Fibroblast of lung (primary cell): ENCODE results near the gene GNAL. TPM values are rescaled to one million over a fixed set of nuclear protein-coding genes. Genes with fewer than 3 reads are reported as not detected.

Experiments
- DNase-seq, 2 donors: peaks; one replicate each; pipeline versions ENCODE4 v3.0.0 to v3.0.0-alpha.2; 2010; ENCODE audit warnings: low read depth in 2 of 2
- H2AFZ ChIP-seq: 2 replicates; pipeline ENCODE4 v1.5.1; 2012; ENCODE audit warnings: low read length, control low read depth, inconsistent platforms
- H3K27ac ChIP-seq: 2 replicates; pipeline ENCODE4 v1.5.1; 2011; ENCODE audit warnings: low read length, control low read depth; ENCODE audit not compliant: insufficient read depth
- H3K27me3 ChIP-seq: 2 replicates; pipeline ENCODE4 v1.5.1; 2011; ENCODE audit warnings: mild to moderate bottlenecking, low read length; ENCODE audit not compliant: control insufficient read depth, insufficient read depth
- H3K36me3 ChIP-seq: 2 replicates; pipeline ENCODE4 v1.5.1; 2011; ENCODE audit warnings: low read length; ENCODE audit not compliant: control insufficient read depth, insufficient read depth
- H3K4me1 ChIP-seq: 2 replicates; pipeline ENCODE4 v1.5.1; 2011; ENCODE audit warnings: low read length; ENCODE audit not compliant: control insufficient read depth, insufficient read depth; ENCODE audit errors: extremely low read depth
- H3K4me2 ChIP-seq: 2 replicates; pipeline ENCODE4 v1.5.1; 2011; ENCODE audit warnings: low read length, control low read depth; ENCODE audit not compliant: insufficient read depth; ENCODE audit errors: extremely low read depth
- H3K4me3 ChIP-seq, 4 experiments: fragments of 200-600 bp in 1 of 4; sonication (generic) in 1 of 4; replicated peaks in 1 of 4; 2 replicates each; pipeline ENCODE4 v1.5.1; 2011 to 2016; ENCODE audit warnings: low read length in 4 of 4, low read depth in 3 of 4, mild to moderate bottlenecking in 3 of 4, control low read depth in 2 of 4, inconsistent platforms in 1 of 4, mixed read lengths in 1 of 4; ENCODE audit not compliant: insufficient read depth in 1 of 4; ENCODE audit errors: control extremely low read depth in 1 of 4
- H3K79me2 ChIP-seq: 2 replicates; pipeline ENCODE4 v1.5.1; 2012; ENCODE audit warnings: mild to moderate bottlenecking, low read length, inconsistent platforms; ENCODE audit not compliant: control insufficient read depth, insufficient read depth
- H3K9ac ChIP-seq: 2 replicates; pipeline ENCODE4 v1.5.1; 2011; ENCODE audit warnings: mild to moderate bottlenecking, low read length, control low read depth; ENCODE audit not compliant: insufficient read depth
- H3K9me3 ChIP-seq: 2 replicates; pipeline ENCODE4 v1.5.1; 2012; ENCODE audit warnings: low read depth, low read length; ENCODE audit not compliant: control insufficient read depth, insufficient read depth
- H4K20me1 ChIP-seq: 2 replicates; pipeline ENCODE4 v1.5.1; 2011; ENCODE audit warnings: low read length; ENCODE audit not compliant: control insufficient read depth, insufficient read depth; ENCODE audit errors: extremely low read depth
- EZH2 ChIP-seq: IDR thresholded peaks from 2 replicates; pipeline ENCODE4 v1.5.1; 2012; ENCODE audit warnings: low read length, control low read depth, mild to moderate bottlenecking; ENCODE audit errors: missing control alignments
- polyA plus RNA-seq, 2 donors: library from polyadenylated mRNA; depleted of rRNA in 1 of 2; stranded (reverse) in 1 of 2; unstranded in 1 of 2; fragments of >200 nt; gene quantifications; 2 replicates each; pipeline ENCODE4 v1.2.1, GENCODE V29; 2011 to 2012; ENCODE audit warnings: missing spikeins in 1 of 2
- total RNA-seq: library from RNA; depleted of rRNA; stranded (reverse); fragments of >200 nt; gene quantifications from 2 replicates; pipeline ENCODE4 v1.2.1, GENCODE V29; 2014
- TF ChIP-seq, protein P1 (sequence below), 2 donors: IDR thresholded peaks in 1 of 2; conservative IDR thresholded peaks in 1 of 2; 1 replicate in 1 of 2; 2 replicates in 1 of 2; pipeline ENCODE4 v1.5.1; 2011 to 2012; ENCODE audit warnings: low read length in 2 of 2, control low read depth in 1 of 2, inconsistent platforms in 1 of 2, low read depth in 1 of 2, mild to moderate bottlenecking in 1 of 2

Gene GNAL
- total and polyA plus RNA-seq, 2 donors (not counting 1 experiment from before 2014, with no cell fraction given) = 0.05 to 0.50 TPM

DNA sequence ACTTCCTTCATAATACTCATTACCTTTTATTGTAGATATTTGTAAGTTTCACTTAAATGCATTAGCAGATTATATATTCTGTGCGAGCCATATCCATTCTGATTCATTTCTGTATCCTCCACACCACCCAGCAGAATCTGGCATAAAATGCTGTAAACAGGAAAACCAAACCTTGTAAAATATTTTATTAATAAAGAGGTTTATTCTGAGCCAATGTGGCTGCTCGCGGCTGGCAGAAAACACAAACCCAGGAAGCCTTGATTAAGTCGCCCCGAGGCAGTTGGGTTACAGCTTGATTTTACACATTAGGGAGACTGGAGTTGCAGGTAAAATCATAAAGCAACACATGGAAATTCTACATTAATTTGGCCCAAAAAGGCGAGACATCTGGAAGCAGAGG is 40.5 kb downstream of the GNAL start:
- TF ChIP-seq EZH2 = no peak
- TF ChIP-seq, protein P1, sequence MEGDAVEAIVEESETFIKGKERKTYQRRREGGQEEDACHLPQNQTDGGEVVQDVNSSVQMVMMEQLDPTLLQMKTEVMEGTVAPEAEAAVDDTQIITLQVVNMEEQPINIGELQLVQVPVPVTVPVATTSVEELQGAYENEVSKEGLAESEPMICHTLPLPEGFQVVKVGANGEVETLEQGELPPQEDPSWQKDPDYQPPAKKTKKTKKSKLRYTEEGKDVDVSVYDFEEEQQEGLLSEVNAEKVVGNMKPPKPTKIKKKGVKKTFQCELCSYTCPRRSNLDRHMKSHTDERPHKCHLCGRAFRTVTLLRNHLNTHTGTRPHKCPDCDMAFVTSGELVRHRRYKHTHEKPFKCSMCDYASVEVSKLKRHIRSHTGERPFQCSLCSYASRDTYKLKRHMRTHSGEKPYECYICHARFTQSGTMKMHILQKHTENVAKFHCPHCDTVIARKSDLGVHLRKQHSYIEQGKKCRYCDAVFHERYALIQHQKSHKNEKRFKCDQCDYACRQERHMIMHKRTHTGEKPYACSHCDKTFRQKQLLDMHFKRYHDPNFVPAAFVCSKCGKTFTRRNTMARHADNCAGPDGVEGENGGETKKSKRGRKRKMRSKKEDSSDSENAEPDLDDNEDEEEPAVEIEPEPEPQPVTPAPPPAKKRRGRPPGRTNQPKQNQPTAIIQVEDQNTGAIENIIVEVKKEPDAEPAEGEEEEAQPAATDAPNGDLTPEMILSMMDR (conservative IDR thresholded peaks at IDR 0.05 in 1 of 2, IDR thresholded peaks at IDR 0.05 in 1 of 2; ENCODE audit: low read depth in 1 of 2, low read length in 2 of 2) = no peak
- no peaks in the 10 kb centered on the region for H3K36me3 ChIP-seq
- no peak overlapping the region for H3K4me2 ChIP-seq
- no peak overlapping the region for H3K9ac ChIP-seq
- no peaks in the 10 kb centered on the region for H3K9me3 ChIP-seq
- H3K27ac ChIP-seq = no peak overlapping the region
- no peaks in the 10 kb centered on the region for H3K4me1 ChIP-seq
- no peak for DNase-seq
- H3K27me3 ChIP-seq = no peaks in the 10 kb centered on the region
- no peaks in the 10 kb centered on the region for H4K20me1 ChIP-seq
- H2AFZ ChIP-seq = no peak overlapping the region
- no peaks in the 10 kb centered on the region for H3K79me2 ChIP-seq
- H3K4me3 ChIP-seq = no peak overlapping the region

DNA sequence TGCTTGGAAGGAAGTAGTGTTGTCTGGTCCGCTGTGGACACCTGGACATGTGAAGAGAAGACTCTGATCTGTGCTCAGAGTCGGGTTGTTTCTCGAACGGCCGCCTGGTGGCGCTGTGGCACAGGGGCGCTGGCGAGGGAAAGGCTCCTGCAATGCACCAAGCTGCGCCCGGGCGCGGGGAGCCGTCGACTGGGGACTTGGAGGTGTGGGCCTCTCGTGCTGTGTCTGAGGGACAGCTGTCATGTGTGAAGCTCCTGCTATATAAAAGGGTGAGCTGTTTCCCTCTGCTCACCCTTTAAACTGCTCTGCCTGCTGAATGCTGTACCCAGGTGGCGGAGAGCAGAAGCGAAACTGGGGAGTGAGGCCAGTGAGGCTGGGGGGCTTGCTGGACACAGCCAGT is 44.0 kb downstream of the GNAL start:
- TF ChIP-seq, protein P1 (conservative IDR thresholded peaks at IDR 0.05 in 1 of 2, IDR thresholded peaks at IDR 0.05 in 1 of 2; ENCODE audit: low read depth in 1 of 2, low read length in 2 of 2) = peak; percentile 76 to 91
- TF ChIP-seq EZH2 = no peak
- H3K9ac ChIP-seq = no peak overlapping the region
- H3K27me3 ChIP-seq = no peaks in the 10 kb centered on the region
- H3K4me2 ChIP-seq = peak overlapping the region; percentile 82
- peak; percentile 38 to 60 for DNase-seq
- H3K4me1 ChIP-seq = no peaks in the 10 kb centered on the region
- H4K20me1 ChIP-seq = no peaks in the 10 kb centered on the region
- no peak overlapping the region for H3K27ac ChIP-seq
- peak overlapping the region; percentile 70 for H2AFZ ChIP-seq
- peak overlapping the region in 3 of 4 experiments; percentile 14 to 26 (median 23) for H3K4me3 ChIP-seq
- H3K79me2 ChIP-seq = no peaks in the 10 kb centered on the region
- H3K36me3 ChIP-seq = no peaks in the 10 kb centered on the region
- no peaks in the 10 kb centered on the region for H3K9me3 ChIP-seq

DNA sequence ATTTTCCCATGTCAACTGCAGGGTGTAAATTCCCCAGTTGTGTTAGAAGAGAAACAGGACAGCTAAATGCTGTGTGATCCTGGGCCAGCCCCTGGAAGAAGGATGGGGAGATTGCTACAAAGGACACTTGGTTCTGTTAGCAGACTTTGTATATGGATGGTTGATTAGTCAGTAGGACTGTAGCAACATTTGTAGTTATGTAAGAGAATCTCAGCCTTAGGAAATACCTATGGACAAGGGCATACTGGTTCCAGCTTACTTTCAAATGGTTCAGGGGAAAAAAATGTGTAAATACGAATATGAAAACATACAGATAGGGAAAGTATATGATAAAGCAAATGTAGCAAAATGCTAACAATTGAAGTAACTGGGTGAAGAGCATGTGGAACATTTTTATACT is 47.6 kb downstream of the GNAL start:
- H3K4me3 ChIP-seq = no peak overlapping the region
- peak in 1 of 2 donors; percentile 18 for DNase-seq
- H3K9me3 ChIP-seq = no peaks in the 10 kb centered on the region
- no peak for TF ChIP-seq EZH2
- no peak overlapping the region for H3K4me2 ChIP-seq
- H3K27ac ChIP-seq = no peak overlapping the region
- no peaks in the 10 kb centered on the region for H3K27me3 ChIP-seq
- H3K4me1 ChIP-seq = no peaks in the 10 kb centered on the region
- H3K79me2 ChIP-seq = no peaks in the 10 kb centered on the region
- no peak overlapping the region for H2AFZ ChIP-seq
- no peaks in the 10 kb centered on the region for H3K36me3 ChIP-seq
- no peak overlapping the region for H3K9ac ChIP-seq
- H4K20me1 ChIP-seq = no peaks in the 10 kb centered on the region
